IPS DF 6.9 (cell line): ENCODE data around the gene KIAA1614.

Experiments used
- DNase-seq: peaks from one replicate; pipeline ENCODE4 v3.0.0-alpha.2; 2013; ENCODE audit warnings: low read depth, low spot score
- H3K27ac ChIP-seq: one replicate; pipeline ENCODE4 v1.5.1; 2013; ENCODE audit warnings: low read length, control low read depth
- H3K27me3 ChIP-seq: 2 replicates; pipeline ENCODE4 v1.6.1; 2013; ENCODE audit warnings: mild to moderate bottlenecking, low read length; ENCODE audit not compliant: control insufficient read depth, insufficient read depth
- H3K36me3 ChIP-seq: 2 replicates; pipeline ENCODE4 v1.6.1; 2013; ENCODE audit warnings: low read length; ENCODE audit not compliant: control insufficient read depth, insufficient read depth
- H3K4me1 ChIP-seq: 2 replicates; pipeline ENCODE4 v1.6.1; 2013; ENCODE audit warnings: low read length; ENCODE audit not compliant: control insufficient read depth, insufficient read depth
- H3K4me3 ChIP-seq: 2 replicates; pipeline ENCODE4 v1.5.1; 2013; ENCODE audit warnings: mild to moderate bottlenecking, low read length
- H3K9me3 ChIP-seq: 2 replicates; pipeline ENCODE4 v1.6.1; 2013; ENCODE audit warnings: low read length, inconsistent platforms; ENCODE audit not compliant: control insufficient read depth, insufficient read depth
- WGBS: extraction: QIAGEN DNeasy Blood & Tissue Kit; methylation state at CpG from one replicate; pipeline ENCODE4 v1.1.7; 2013; ENCODE audit warnings: mixed read lengths, missing lambda C conversion rate; ENCODE audit not compliant: insufficient read length, insufficient coverage; 5-methylcytosine and 5-hydroxymethylcytosine counted together

Gene KIAA1614

GRCh38 chr1:180973369-180973768 is 60.7 kb downstream of the KIAA1614 start:
- Histone ChIP-seq H3K36me3 (peaks cover 14% of the 10 kb centered on the region), H3K9me3 (no peaks in the 10 kb centered on the region), H3K27ac (no peak overlapping the region), H3K4me1 (no peaks in the 10 kb centered on the region), H3K27me3 (no peaks in the 10 kb centered on the region), H3K4me3 (no peak overlapping the region)
- DNase-seq, result no peak
- WGBS, result no CpG with 5 or more reads among the region's 4 CpGs

- no peaks in the 10 kb centered on the region for H3K9me3 ChIP-seq
- no peak overlapping the region for H3K4me3 ChIP-seq
- H3K36me3 ChIP-seq, result peaks cover 14% of the 10 kb centered on the region
- DNase-seq, result no peak
- H3K4me1 ChIP-seq, result no peaks in the 10 kb centered on the region
- H3K27ac ChIP-seq, result no peak overlapping the region
- WGBS, result no CpG with 5 or more reads among the region's 4 CpGs
- no peaks in the 10 kb centered on the region for H3K27me3 ChIP-seq
Observed at GRCh38 chr1:180974236-180974635, 61.5 kb downstream of the KIAA1614 start.

GRCh38 chr1:180975551-180975950 is 62.9 kb downstream of the KIAA1614 start:
- H3K4me1 ChIP-seq, result no peaks in the 10 kb centered on the region
- WGBS, result no CpG with 5 or more reads among the region's 4 CpGs
- peaks cover 12% of the 10 kb centered on the region for H3K36me3 ChIP-seq
- no peak for DNase-seq
- H3K4me3 ChIP-seq, result no peak overlapping the region
- no peak overlapping the region for H3K27ac ChIP-seq
- H3K27me3 ChIP-seq, result no peaks in the 10 kb centered on the region
- H3K9me3 ChIP-seq, result no peaks in the 10 kb centered on the region

GRCh38 chr1:180976191-180976590 is 63.5 kb downstream of the KIAA1614 start:
- Histone ChIP-seq H3K27ac (no peak overlapping the region), H3K4me1 (no peaks in the 10 kb centered on the region), H3K27me3 (no peaks in the 10 kb centered on the region), H3K9me3 (no peaks in the 10 kb centered on the region), H3K4me3 (no peak overlapping the region), H3K36me3 (peaks cover 12% of the 10 kb centered on the region)
- DNase-seq, result no peak
- no CpG with 5 or more reads among the region's 12 CpGs for WGBS

- Histone ChIP-seq H3K27ac (no peak overlapping the region), H3K4me3 (no peak overlapping the region), H3K9me3 (no peaks in the 10 kb centered on the region), H3K27me3 (no peaks in the 10 kb centered on the region), H3K4me1 (peaks cover 2% of the 10 kb centered on the region; the same call in 1 of the 2 replicates), H3K36me3 (peaks cover 12% of the 10 kb centered on the region)
- DNase-seq, result no peak
- no CpG with 5 or more reads among the region's 6 CpGs for WGBS
Observed at GRCh38 chr1:180976732-180977357, 64.1 kb downstream of the KIAA1614 start.

GRCh38 chr1:180981596-180982387 is 69.1 kb downstream of the KIAA1614 start:
- no peak for DNase-seq
- Histone ChIP-seq H3K27ac (no peak overlapping the region), H3K9me3 (no peaks in the 10 kb centered on the region), H3K4me1 (peaks cover 2% of the 10 kb centered on the region; the same call in 1 of the 2 replicates), H3K27me3 (no peaks in the 10 kb centered on the region), H3K4me3 (no peak overlapping the region), H3K36me3 (peaks cover 8% of the 10 kb centered on the region; the same call in 1 of the 2 replicates)
- WGBS, result no CpG with 5 or more reads among the region's 11 CpGs

GRCh38 chr1:180982422-180982821 is 69.7 kb downstream of the KIAA1614 start:
- WGBS, result no CpG with 5 or more reads among the region's 1 CpG
- Histone ChIP-seq H3K27me3 (no peaks in the 10 kb centered on the region), H3K27ac (no peak overlapping the region), H3K9me3 (no peaks in the 10 kb centered on the region), H3K36me3 (peaks cover 12% of the 10 kb centered on the region; the same call in 1 of the 2 replicates), H3K4me1 (peaks cover 2% of the 10 kb centered on the region; the same call in 1 of the 2 replicates), H3K4me3 (no peak overlapping the region)
- no peak for DNase-seq

- Histone ChIP-seq H3K27me3 (no peaks in the 10 kb centered on the region), H3K27ac (no peak overlapping the region), H3K4me3 (no peak overlapping the region), H3K36me3 (peaks cover 16% of the 10 kb centered on the region; the same call in 1 of the 2 replicates), H3K9me3 (no peaks in the 10 kb centered on the region), H3K4me1 (no peaks in the 10 kb centered on the region)
- WGBS, result no CpG with 5 or more reads among the region's 8 CpGs
- no peak for DNase-seq
Observed at GRCh38 chr1:180988253-180988752, 75.6 kb downstream of the KIAA1614 start.

- no peak overlapping the region for H3K4me3 ChIP-seq
- H3K36me3 ChIP-seq, result no peaks in the 10 kb centered on the region; the same call in 1 of the 2 replicates
- H3K9me3 ChIP-seq, result no peaks in the 10 kb centered on the region
- DNase-seq, result no peak
- H3K27ac ChIP-seq, result no peak overlapping the region
- no peaks in the 10 kb centered on the region for H3K4me1 ChIP-seq
- no peaks in the 10 kb centered on the region for H3K27me3 ChIP-seq
- WGBS, result no CpG with 5 or more reads among the region's 3 CpGs
Observed at GRCh38 chr1:180994262-180994661, 81.6 kb downstream of the KIAA1614 start.

GRCh38 chr1:180997843-180998504 is 85.3 kb downstream of the KIAA1614 start:
- WGBS, result no CpG with 5 or more reads among the region's 4 CpGs
- DNase-seq, result no peak

More at GRCh38 chr1:180997843-180998504, 85.3 kb downstream of the KIAA1614 start:
- no peaks in the 10 kb centered on the region for H3K36me3 ChIP-seq
- no peaks in the 10 kb centered on the region for H3K9me3 ChIP-seq
- no peak overlapping the region for H3K27ac ChIP-seq
- no peak overlapping the region for H3K4me3 ChIP-seq
- H3K27me3 ChIP-seq, result no peaks in the 10 kb centered on the region
- H3K4me1 ChIP-seq, result no peaks in the 10 kb centered on the region
